HCT116 (cell line): ENCODE data around the gene KLHL25. TPM values are rescaled to one million over a fixed set of nuclear protein-coding genes. Genes with fewer than 3 reads are reported as not detected.

Experiments
- ATAC-seq: fragments of 200-7000 bp; cut with Tn5 transposase; 2 replicates; pipeline ENCODE4 v1.9.1; 2020; ENCODE audit warnings: mild to moderate bottlenecking, moderate library complexity
- BruUV-seq: library from RNA; stranded (reverse); fragments of 400-500 nt; replicated peaks from 2 replicates; lab custom pipeline; 2021; lab: Mats Ljungman, UMichigan
- CTCF ChIA-PET: fragments of 300-600 bp; sonication (Branson Sonifier 250); formaldehyde crosslinking; loops from one replicate; lab custom pipeline; 2021; ENCODE audit warnings: antibody characterized with exemption; lab: Charles Lee
- POLR2A ChIA-PET: fragments of 300-600, 350-600 bp; sonication (Branson Sonifier 250); formaldehyde crosslinking; loops from one replicate; lab custom pipeline; 2021; ENCODE audit warnings: antibody characterized with exemption; lab: Charles Lee
- RAD21 ChIA-PET, 2 experiments: fragments of 300-600 bp; sonication (Branson Sonifier 250); formaldehyde crosslinking; loops; one replicate each; lab custom pipeline; 2023; ENCODE audit warnings: low total read pairs in 2 of 2; ENCODE audit not compliant: uncharacterized antibody in 2 of 2, unreplicated experiment in 2 of 2, low non-redundant PET in 1 of 2; lab: Charles Lee
- DNase-seq: peaks from one replicate; pipeline ENCODE4 v3.0.0-alpha.2; 2010; ENCODE audit warnings: low read depth, low spot score
- H2AFZ ChIP-seq: fragments of 200-600 bp; shearing (Covaris generic), sonication (generic); 2 replicates; pipeline ENCODE4 v1.6.1; 2017; ENCODE audit warnings: low read depth, mixed run types, mixed read lengths, antibody characterized with exemption, low read length; ENCODE audit not compliant: poor library complexity, severe bottlenecking
- H3K27ac ChIP-seq: 2 replicates; pipeline ENCODE4 v1.5.1; 2012; ENCODE audit warnings: low read depth, low read length
- H3K27me3 ChIP-seq: fragments of 200-600 bp; sonication (generic); 2 replicates; pipeline ENCODE4 v1.6.1; 2016; ENCODE audit warnings: mixed run types, low read length, mixed read lengths; ENCODE audit not compliant: insufficient read depth
- H3K36me3 ChIP-seq, 2 experiments: fragments of 200-500 bp in 1 of 2; fragments of 200-600 bp in 1 of 2; sonication (Bioruptor generic) in 1 of 2; sonication (generic) in 1 of 2; 2 replicates each; pipeline versions ENCODE4 v1.5.1 to v1.6.1; 2014 to 2016; ENCODE audit warnings: low read length in 2 of 2, inconsistent platforms in 1 of 2, mixed read lengths in 1 of 2, mixed run types in 1 of 2; ENCODE audit not compliant: insufficient read depth in 2 of 2, control insufficient read depth in 1 of 2
- H3K4me1 ChIP-seq, 2 experiments: fragments of 200-600 bp in 1 of 2; sonication (generic) in 1 of 2; 2 replicates each; pipeline versions ENCODE4 v1.5.1 to v1.6.1; 2012 to 2017; ENCODE audit warnings: low read length in 2 of 2, inconsistent platforms in 1 of 2, mild to moderate bottlenecking in 1 of 2, mixed read lengths in 1 of 2, mixed run types in 1 of 2, moderate library complexity in 1 of 2; ENCODE audit not compliant: insufficient read depth in 2 of 2, control insufficient read depth in 1 of 2
- H3K4me2 ChIP-seq: fragments of 200-600 bp; sonication (generic); 2 replicates; pipeline ENCODE4 v1.6.1; 2017; ENCODE audit warnings: mixed run types, low read length, mixed read lengths
- H3K4me3 ChIP-seq, 2 experiments: fragments of 200-600 bp in 1 of 2; sonication (generic) in 1 of 2; replicated peaks in 1 of 2; 2 replicates each; pipeline ENCODE4 v1.5.1; 2011 to 2016; ENCODE audit warnings: low read length in 2 of 2, control low read depth in 1 of 2, low read depth in 1 of 2, mild to moderate bottlenecking in 1 of 2, mixed read lengths in 1 of 2, mixed run types in 1 of 2
- H3K79me2 ChIP-seq: fragments of 200-600 bp; sonication (generic); 2 replicates; pipeline ENCODE4 v1.6.1; 2017; ENCODE audit warnings: mild to moderate bottlenecking, mixed run types, low read length, moderate library complexity, mixed read lengths; ENCODE audit not compliant: insufficient read depth
- H3K9ac ChIP-seq: fragments of 200-600 bp; sonication (generic); 2 replicates; pipeline ENCODE4 v1.6.1; 2016; ENCODE audit warnings: low read length, mixed read lengths
- H3K9me2 ChIP-seq: fragments of 200-600 bp; sonication (generic), shearing (Covaris generic); 2 replicates; pipeline ENCODE4 v1.6.1; 2017; ENCODE audit warnings: mixed run types, mild to moderate bottlenecking, moderate library complexity; ENCODE audit not compliant: insufficient read depth
- H3K9me3 ChIP-seq, 2 experiments: fragments of 200-500 bp in 1 of 2; fragments of 200-600 bp in 1 of 2; sonication (Bioruptor generic) in 1 of 2; sonication (generic) in 1 of 2; 2 replicates each; pipeline ENCODE4 v1.6.1; 2014 to 2017; ENCODE audit warnings: low read length in 2 of 2, mixed read lengths in 2 of 2, inconsistent platforms in 1 of 2, low read depth in 1 of 2, mild to moderate bottlenecking in 1 of 2, mixed run types in 1 of 2, moderate library complexity in 1 of 2; ENCODE audit not compliant: control insufficient read depth in 1 of 2, insufficient read depth in 1 of 2
- H4K20me1 ChIP-seq: fragments of 200-600 bp; sonication (generic), shearing (Covaris generic); 2 replicates; pipeline ENCODE4 v1.6.1; 2017; ENCODE audit warnings: mixed run types, mild to moderate bottlenecking, moderate library complexity; ENCODE audit not compliant: insufficient read depth
- CEBPB ChIP-seq: IDR thresholded peaks from 2 replicates; pipeline ENCODE4 v1.6.1; 2012; ENCODE audit warnings: low read depth
- CTCF ChIP-seq, 3 experiments: fragments of 200-600 bp in 1 of 3; sonication (generic) in 1 of 3; IDR thresholded peaks in 2 of 3; conservative IDR thresholded peaks in 1 of 3; 2 replicates each; pipeline ENCODE4 v1.5.1; 2012 to 2017; ENCODE audit warnings: low read depth in 2 of 3, low read length in 2 of 3, antibody characterized with exemption in 1 of 3, borderline replicate concordance in 1 of 3, control low read depth in 1 of 3, mild to moderate bottlenecking in 1 of 3, mixed read lengths in 1 of 3, mixed run types in 1 of 3, moderate library complexity in 1 of 3; ENCODE audit not compliant: insufficient read depth in 1 of 3
- EGR1 ChIP-seq: IDR thresholded peaks from 2 replicates; pipeline ENCODE4 v1.6.1; 2012; ENCODE audit warnings: low read depth
- ELF1 ChIP-seq: IDR thresholded peaks from 2 replicates; pipeline ENCODE4 v1.6.1; 2012; ENCODE audit warnings: low read depth, borderline replicate concordance
- EZH2 ChIP-seq: fragments of 200-600 bp; sonication (generic); IDR thresholded peaks from 2 replicates; pipeline ENCODE4 v1.6.1; 2017; ENCODE audit warnings: antibody characterized with exemption, mixed run types
- EZH2phosphoT487 ChIP-seq: fragments of 200-600 bp; IDR thresholded peaks from 2 replicates; pipeline ENCODE4 v1.6.1; 2018; ENCODE audit warnings: antibody characterized with exemption, borderline replicate concordance
- FOSL1 ChIP-seq: IDR thresholded peaks from 2 replicates; pipeline ENCODE4 v1.6.1; 2012; ENCODE audit warnings: low read depth
- MAX ChIP-seq: IDR thresholded peaks from 2 replicates; pipeline ENCODE4 v1.6.1; 2012
- POLR2A ChIP-seq: IDR thresholded peaks from 2 replicates; pipeline ENCODE4 v1.7.0; 2011; ENCODE audit warnings: borderline replicate concordance; ENCODE audit not compliant: insufficient read depth, insufficient read length; ENCODE audit errors: extremely low read depth
- POLR2AphosphoS5 ChIP-seq: IDR thresholded peaks from 2 replicates; pipeline ENCODE4 v1.6.1; 2011; ENCODE audit warnings: mild to moderate bottlenecking, low read depth, low read length, moderate library complexity
- RAD21 ChIP-seq: IDR thresholded peaks from 2 replicates; pipeline ENCODE4 v1.6.1; 2012; ENCODE audit warnings: low read depth, mild to moderate bottlenecking
- SIN3A ChIP-seq: IDR thresholded peaks from 2 replicates; pipeline ENCODE4 v1.6.1; 2012; ENCODE audit warnings: low read depth
- SP1 ChIP-seq: IDR thresholded peaks from 2 replicates; pipeline ENCODE4 v1.6.1; 2012; ENCODE audit warnings: low read depth
- SRF ChIP-seq: IDR thresholded peaks from 2 replicates; pipeline ENCODE4 v1.6.1; 2012; ENCODE audit warnings: low read depth
- TCF7L2 ChIP-seq: IDR thresholded peaks from 2 replicates; pipeline ENCODE4 v1.7.0; 2011; ENCODE audit warnings: borderline replicate concordance, inconsistent platforms; ENCODE audit not compliant: insufficient read depth, insufficient read length; ENCODE audit errors: extremely low read depth
- YY1 ChIP-seq: IDR thresholded peaks from 2 replicates; pipeline ENCODE4 v1.6.1; 2011; ENCODE audit warnings: low read length, low read depth, moderate library complexity, mild to moderate bottlenecking; ENCODE audit not compliant: insufficient replicate concordance; ENCODE audit errors: extremely low read depth
- ZNF274 ChIP-seq: fragments of 200-500 bp; sonication (Bioruptor generic); IDR thresholded peaks from 2 replicates; pipeline ENCODE4 v1.6.1; 2014; ENCODE audit warnings: mild to moderate bottlenecking, low read depth, low read length, inconsistent platforms
- intact Hi-C: fragments of 100-400 bp; cut with micrococcal nuclease; formaldehyde crosslinking; loops from 2 replicates; pipeline ENCODE4 v1.10.0; 2022
- total RNA-seq: library from RNA; stranded (reverse); gene quantifications from one replicate; pipeline ENCODE4 v1.2.1, GENCODE V29; 2021; ENCODE audit not compliant: unreplicated experiment
- TF ChIP-seq, protein P1 (sequence below): IDR thresholded peaks from 2 replicates; pipeline ENCODE4 v1.6.1; 2011; ENCODE audit warnings: mild to moderate bottlenecking, low read length, moderate library complexity; ENCODE audit not compliant: insufficient replicate concordance; ENCODE audit errors: extremely low read depth
- TF ChIP-seq, protein P2 (sequence below): IDR thresholded peaks from 2 replicates; pipeline ENCODE4 v1.6.1; 2012; ENCODE audit warnings: low read depth

The KLHL25 gene
- total RNA-seq, 1 experiment from 2014 or later = 5.3 TPM

- CTCF ChIA-PET = no interaction called here
- Histone ChIP-seq H2AFZ (no peak overlapping the region), H3K27me3 (no peaks in the 10 kb centered on the region), H3K4me3 (no peak overlapping the region), H3K4me1 (no peaks in the 10 kb centered on the region), H3K9me3 (no peaks in the 10 kb centered on the region), H3K36me3 (no peaks in the 10 kb centered on the region; a peak in 1 of 4 replicates), H3K4me2 (no peak overlapping the region), H3K27ac (no peak overlapping the region), H3K79me2 (no peaks in the 10 kb centered on the region), H4K20me1 (no peaks in the 10 kb centered on the region), H3K9me2 (no peaks in the 10 kb centered on the region), H3K9ac (no peak overlapping the region)
- RAD21 ChIA-PET = no interaction called here
- intact Hi-C loops = no loop called here
- DNase-seq = no peak
- POLR2A ChIA-PET = no interaction called here
- no peak for TF ChIP-seq EZH2
- TF ChIP-seq ELF1 = no peak
- no peak for TF ChIP-seq POLR2A
- no peak for TF ChIP-seq RAD21
- TF ChIP-seq POLR2AphosphoS5 = no peak
- no peak for TF ChIP-seq MAX
- TF ChIP-seq TCF7L2 = no peak
- TF ChIP-seq CEBPB = no peak
- no peak for TF ChIP-seq SIN3A
- no peak for TF ChIP-seq ZNF274
- TF ChIP-seq, protein P1, sequence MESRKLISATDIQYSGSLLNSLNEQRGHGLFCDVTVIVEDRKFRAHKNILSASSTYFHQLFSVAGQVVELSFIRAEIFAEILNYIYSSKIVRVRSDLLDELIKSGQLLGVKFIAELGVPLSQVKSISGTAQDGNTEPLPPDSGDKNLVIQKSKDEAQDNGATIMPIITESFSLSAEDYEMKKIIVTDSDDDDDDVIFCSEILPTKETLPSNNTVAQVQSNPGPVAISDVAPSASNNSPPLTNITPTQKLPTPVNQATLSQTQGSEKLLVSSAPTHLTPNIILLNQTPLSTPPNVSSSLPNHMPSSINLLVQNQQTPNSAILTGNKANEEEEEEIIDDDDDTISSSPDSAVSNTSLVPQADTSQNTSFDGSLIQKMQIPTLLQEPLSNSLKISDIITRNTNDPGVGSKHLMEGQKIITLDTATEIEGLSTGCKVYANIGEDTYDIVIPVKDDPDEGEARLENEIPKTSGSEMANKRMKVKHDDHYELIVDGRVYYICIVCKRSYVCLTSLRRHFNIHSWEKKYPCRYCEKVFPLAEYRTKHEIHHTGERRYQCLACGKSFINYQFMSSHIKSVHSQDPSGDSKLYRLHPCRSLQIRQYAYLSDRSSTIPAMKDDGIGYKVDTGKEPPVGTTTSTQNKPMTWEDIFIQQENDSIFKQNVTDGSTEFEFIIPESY = no peak
- no peak for TF ChIP-seq YY1
- TF ChIP-seq SP1 = no peak
- TF ChIP-seq EGR1 = no peak
- TF ChIP-seq, protein P2, sequence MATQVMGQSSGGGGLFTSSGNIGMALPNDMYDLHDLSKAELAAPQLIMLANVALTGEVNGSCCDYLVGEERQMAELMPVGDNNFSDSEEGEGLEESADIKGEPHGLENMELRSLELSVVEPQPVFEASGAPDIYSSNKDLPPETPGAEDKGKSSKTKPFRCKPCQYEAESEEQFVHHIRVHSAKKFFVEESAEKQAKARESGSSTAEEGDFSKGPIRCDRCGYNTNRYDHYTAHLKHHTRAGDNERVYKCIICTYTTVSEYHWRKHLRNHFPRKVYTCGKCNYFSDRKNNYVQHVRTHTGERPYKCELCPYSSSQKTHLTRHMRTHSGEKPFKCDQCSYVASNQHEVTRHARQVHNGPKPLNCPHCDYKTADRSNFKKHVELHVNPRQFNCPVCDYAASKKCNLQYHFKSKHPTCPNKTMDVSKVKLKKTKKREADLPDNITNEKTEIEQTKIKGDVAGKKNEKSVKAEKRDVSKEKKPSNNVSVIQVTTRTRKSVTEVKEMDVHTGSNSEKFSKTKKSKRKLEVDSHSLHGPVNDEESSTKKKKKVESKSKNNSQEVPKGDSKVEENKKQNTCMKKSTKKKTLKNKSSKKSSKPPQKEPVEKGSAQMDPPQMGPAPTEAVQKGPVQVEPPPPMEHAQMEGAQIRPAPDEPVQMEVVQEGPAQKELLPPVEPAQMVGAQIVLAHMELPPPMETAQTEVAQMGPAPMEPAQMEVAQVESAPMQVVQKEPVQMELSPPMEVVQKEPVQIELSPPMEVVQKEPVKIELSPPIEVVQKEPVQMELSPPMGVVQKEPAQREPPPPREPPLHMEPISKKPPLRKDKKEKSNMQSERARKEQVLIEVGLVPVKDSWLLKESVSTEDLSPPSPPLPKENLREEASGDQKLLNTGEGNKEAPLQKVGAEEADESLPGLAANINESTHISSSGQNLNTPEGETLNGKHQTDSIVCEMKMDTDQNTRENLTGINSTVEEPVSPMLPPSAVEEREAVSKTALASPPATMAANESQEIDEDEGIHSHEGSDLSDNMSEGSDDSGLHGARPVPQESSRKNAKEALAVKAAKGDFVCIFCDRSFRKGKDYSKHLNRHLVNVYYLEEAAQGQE = no peak
- TF ChIP-seq CTCF (IDR thresholded peaks at IDR 0.05 in 2 of 3, conservative IDR thresholded peaks at IDR 0.05 in 1 of 3; ENCODE audit: borderline replicate concordance in 1 of 3, insufficient read depth in 1 of 3, low read depth in 2 of 3, low read length in 2 of 3) = no peak
- no peak for TF ChIP-seq SRF
- no peak for TF ChIP-seq FOSL1
- no peak for TF ChIP-seq EZH2phosphoT487
- no peak for ATAC-seq
- no TSS peak for BruUV-seq
Measured at GRCh38 chr15:85752491-85752961, 42.2 kb downstream of the KLHL25 start.
